HepG2 (cell line): Measurements from ENCODE around the gene SPHK2. TPM values are rescaled to one million over a fixed set of nuclear protein-coding genes. Genes with fewer than 3 reads are reported as not detected.

Experiments
- ATAC-seq: fragments of 200-7000 bp; cut with Tn5 transposase; 3 replicates; pipeline ENCODE4 v1.9.1; 2020; ENCODE audit warnings: mild to moderate bottlenecking, moderate library complexity
- BruUV-seq: library from RNA; stranded (reverse); fragments of 400-500 nt; replicated peaks from 2 replicates; lab custom pipeline; 2021; lab: Mats Ljungman, UMichigan
- CTCF ChIA-PET: fragments of 300-600 bp; formaldehyde crosslinking; extraction: SDS; loops from one replicate; lab custom pipeline; 2021; ENCODE audit warnings: low total read pairs, inconsistent platforms, low intra/inter-chr PET ratio; lab: Yijun Ruan, JAX
- POLR2A ChIA-PET: fragments of 350-600 bp; sonication (Branson Sonifier 250); formaldehyde crosslinking; loops from one replicate; lab custom pipeline; 2020; ENCODE audit warnings: antibody characterized with exemption, inconsistent platforms; lab: Yijun Ruan, JAX
- DNase-seq: peaks from one replicate; pipeline ENCODE4 v3.0.0-alpha.2; 2015; ENCODE audit warnings: low spot score
- FAIRE-seq: peaks from 3 replicates; lab custom pipeline; 2011; peaks lifted over from hg19 to GRCh38; lab: Jason Lieb, UNC
- H2AFZ ChIP-seq: one replicate; pipeline ENCODE4 v1.6.1; 2011; ENCODE audit warnings: low read length, inconsistent platforms
- H3K27ac ChIP-seq: fragments of 300-600 bp; 3 replicates; pipeline ENCODE4 v1.8.0; 2011; ENCODE audit warnings: mixed run types, mild to moderate bottlenecking, mixed read lengths, low read length, inconsistent platforms; ENCODE audit not compliant: insufficient read depth; ENCODE audit errors: extremely low read length
- H3K27me3 ChIP-seq, 2 experiments: fragments of 200-600 bp in 1 of 2; 2 replicates in 1 of 2; 3 replicates in 1 of 2; pipeline versions ENCODE4 v1.6.0 to v1.8.0; 2011; ENCODE audit warnings: low read length in 2 of 2, mild to moderate bottlenecking in 2 of 2, moderate library complexity in 2 of 2, inconsistent platforms in 1 of 2; ENCODE audit not compliant: insufficient read depth in 2 of 2, control insufficient read depth in 1 of 2
- H3K36me3 ChIP-seq, 2 experiments: fragments of 200-600 bp in 1 of 2; replicated peaks in 1 of 2; 2 replicates in 1 of 2; 3 replicates in 1 of 2; pipeline versions ENCODE4 v1.5.1 to v1.8.0; 2011; ENCODE audit warnings: low read length in 2 of 2, inconsistent platforms in 1 of 2; ENCODE audit not compliant: insufficient read depth in 2 of 2, control insufficient read depth in 1 of 2
- H3K4me1 ChIP-seq: 2 replicates; pipeline ENCODE4 v1.5.1; 2012; ENCODE audit warnings: low read length, inconsistent platforms; ENCODE audit not compliant: insufficient read depth
- H3K4me2 ChIP-seq: 2 replicates; pipeline ENCODE4 v1.6.0; 2011; ENCODE audit warnings: low read depth, low read length, inconsistent platforms
- H3K4me3 ChIP-seq, 3 experiments: fragments of 200-600 bp in 1 of 3; sonication (generic), shearing (Covaris generic) in 1 of 3; replicated peaks in 1 of 3; 2 replicates each; pipeline ENCODE4 v1.5.1; 2011 to 2016; ENCODE audit warnings: low read length in 3 of 3, inconsistent platforms in 2 of 3, low read depth in 2 of 3, mild to moderate bottlenecking in 2 of 3, control low read depth in 1 of 3, mixed read lengths in 1 of 3; ENCODE audit not compliant: insufficient read depth in 1 of 3
- H3K79me2 ChIP-seq: one replicate; pipeline ENCODE4 v1.6.1; 2011; ENCODE audit warnings: low read length, inconsistent platforms; ENCODE audit not compliant: insufficient read depth
- H3K9ac ChIP-seq: 2 replicates; pipeline ENCODE4 v1.6.0; 2011; ENCODE audit warnings: mild to moderate bottlenecking, low read depth, low read length, inconsistent platforms; ENCODE audit not compliant: insufficient read depth
- H3K9me3 ChIP-seq: 2 replicates; pipeline ENCODE4 v1.5.1; 2012; ENCODE audit warnings: mild to moderate bottlenecking, low read length
- H4K20me1 ChIP-seq: 2 replicates; pipeline ENCODE4 v1.6.0; 2011; ENCODE audit warnings: inconsistent platforms, mild to moderate bottlenecking, low read length, moderate library complexity; ENCODE audit not compliant: insufficient read depth
- ARNT2 ChIP-seq: sonication (generic); formaldehyde crosslinking; IDR thresholded peaks from 2 replicates; pipeline ENCODE4 v1.8.0; 2022; ENCODE audit warnings: mild to moderate bottlenecking, low read depth, missing genetic modification reagents, moderate library complexity
- ATF1 ChIP-seq: IDR thresholded peaks from 2 replicates; pipeline ENCODE4 v1.6.1; 2016; ENCODE audit warnings: mild to moderate bottlenecking, control low read depth
- BHLHE40 ChIP-seq: IDR thresholded peaks from 2 replicates; pipeline ENCODE4 v1.6.1; 2011; ENCODE audit warnings: low read length, improper control_type of control experiment
- CEBPB ChIP-seq: IDR thresholded peaks from 2 replicates; pipeline ENCODE4 v1.6.1; 2011; ENCODE audit warnings: low read depth, low read length, improper control_type of control experiment, borderline replicate concordance
- HNRNPUL1 ChIP-seq: fragments of 200-400 bp; formaldehyde crosslinking; IDR thresholded peaks from 2 replicates; pipeline ENCODE4 v1.6.1; 2017; ENCODE audit warnings: low read depth, mild to moderate bottlenecking, low read length, moderate library complexity
- HOXD1 ChIP-seq: sonication (generic); formaldehyde crosslinking; IDR thresholded peaks from 2 replicates; pipeline ENCODE4 v1.5.0; 2020; ENCODE audit warnings: missing genetic modification reagents
- ISX ChIP-seq: sonication (generic); formaldehyde crosslinking; conservative IDR thresholded peaks from 2 replicates; pipeline ENCODE4 v1.5.0; 2020; ENCODE audit warnings: missing genetic modification reagents
- KDM5A ChIP-seq: fragments of 200-600 bp; sonication (generic); IDR thresholded peaks from 2 replicates; pipeline ENCODE4 v1.7.0; 2018; ENCODE audit warnings: antibody characterized with exemption, mild to moderate bottlenecking, low read length, borderline replicate concordance
- MBNL3 ChIP-seq: fragments of 250-450 bp; sonication (Bioruptor Pico); conservative IDR thresholded peaks from 2 replicates; pipeline ENCODE4 v1.8.0; 2022; ENCODE audit warnings: mild to moderate bottlenecking, inconsistent platforms
- MYNN ChIP-seq: sonication (generic); formaldehyde crosslinking; IDR thresholded peaks from 2 replicates; pipeline ENCODE4 v1.4.0; 2020; ENCODE audit warnings: mild to moderate bottlenecking, low read depth, missing genetic modification reagents
- PHB2 ChIP-seq: fragments of 450-650 bp; IDR thresholded peaks from 2 replicates; pipeline ENCODE4 v1.6.1; 2018; ENCODE audit not compliant: partially characterized antibody
- ZNF720 ChIP-seq: sonication (generic); formaldehyde crosslinking; IDR thresholded peaks from 2 replicates; pipeline ENCODE4 v1.4.0; 2020; ENCODE audit warnings: missing genetic modification reagents
- WGBS: methylation state at CpG from one replicate; pipeline ENCODE4 v1.1.6; 2017; ENCODE audit warnings: low lambda C conversion rate; 5-methylcytosine and 5-hydroxymethylcytosine counted together
- in situ Hi-C: cut with HindIII; loops from 2 replicates; pipeline ENCODE4 v1.10.0; 2017; ENCODE audit warnings: low pct_unique_long_range_greater_than_20kb; ENCODE audit not compliant: extremely low pct_ligation_motif_present
- intact Hi-C: fragments of 100-400 bp; cut with micrococcal nuclease; formaldehyde crosslinking; loops from one replicate; pipeline ENCODE4 v1.10.0; 2022; ENCODE audit not compliant: unreplicated experiment
- polyA plus RNA-seq, 8 experiments: library from polyadenylated mRNA; depleted of rRNA in 3 of 8; stranded (reverse) in 7 of 8; unstranded in 1 of 8; fragments of >200 nt; fragmentation: Illumina TruSeq in 4 of 8; extraction: Trizol in 4 of 8; gene quantifications; 2 replicates each; pipeline versions ENCODE4 v1.2.1 to v1.2.3, GENCODE V29; 2011 to 2016; ENCODE audit warnings: low read depth in 4 of 8, missing spikeins in 1 of 8, mixed read lengths in 1 of 8; ENCODE audit not compliant: insufficient read depth in 1 of 8
- total RNA-seq, 5 experiments: library from RNA; depleted of rRNA; stranded (reverse); fragments of >200 nt; fragmentation: Illumina TruSeq; extraction: Trizol; gene quantifications; 2 replicates each; pipeline ENCODE4 v1.2.3, GENCODE V29; 2016; ENCODE audit warnings: low read depth in 1 of 5
- TF ChIP-seq, protein P1 (sequence below): sonication (generic); formaldehyde crosslinking; IDR thresholded peaks from 2 replicates; pipeline ENCODE4 v1.4.0; 2020; ENCODE audit warnings: missing genetic modification reagents
- TF ChIP-seq, protein P2 (sequence below): sonication (generic); formaldehyde crosslinking; IDR thresholded peaks from 2 replicates; pipeline ENCODE4 v1.4.0; 2020; ENCODE audit warnings: mild to moderate bottlenecking, missing genetic modification reagents, borderline replicate concordance
- TF ChIP-seq, protein P3 (sequence below): IDR thresholded peaks from 2 replicates; pipeline ENCODE4 v1.6.1; 2012; ENCODE audit warnings: inconsistent platforms
- TF ChIP-seq, protein P4 (sequence below), 2 experiments: sonication (generic) in 1 of 2; formaldehyde crosslinking in 1 of 2; IDR thresholded peaks; 2 replicates each; pipeline versions ENCODE4 v1.4.0 to v1.6.1; 2018 to 2020; ENCODE audit warnings: missing genetic modification reagents in 2 of 2, borderline replicate concordance in 1 of 2, low read depth in 1 of 2, mild to moderate bottlenecking in 1 of 2, missing biosample characterization in 1 of 2

Gene SPHK2
- total and polyA plus RNA-seq, 2 of the 13 experiments (the other 11 are each of a cell fraction or from before 2014, with no cell fraction given) = 2.9 to 14.4 TPM

DNA sequence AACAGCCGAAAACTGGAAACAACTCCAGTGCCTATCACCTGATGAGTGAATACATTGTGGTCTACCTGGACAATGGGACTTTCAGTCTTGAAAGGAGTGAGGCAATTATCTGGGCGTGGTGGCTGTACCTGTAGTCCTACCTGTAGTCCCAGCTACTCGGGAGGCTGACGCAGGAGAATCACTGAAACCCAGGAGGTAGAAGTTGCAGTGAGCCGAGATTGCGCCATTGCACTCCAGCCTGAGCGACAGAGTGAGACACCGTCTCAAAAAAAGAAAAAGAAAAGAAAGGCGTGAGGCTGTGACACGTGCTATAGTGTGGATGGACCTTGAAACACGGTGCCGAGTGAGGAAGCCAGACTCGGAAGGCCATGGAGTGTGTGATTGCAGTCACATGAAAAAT lies 57.6 kb downstream of the SPHK2 start:
- FAIRE-seq (no peak), DNase-seq (no peak), ATAC-seq (no peak)
- no peaks in the 10 kb centered on the region for H3K9me3 ChIP-seq
- no TSS peak for BruUV-seq
- 15% methylated on average over 13 of the region's 13 CpGs for WGBS
- no peak overlapping the region for H3K4me2 ChIP-seq
- no peak overlapping the region for H3K4me3 ChIP-seq
- in situ Hi-C loops = loop anchor here (10.0 kb wide), 2 partner anchors 108 to 158 kb away; partner anchors contain the start of gene HSD17B14
- H3K9ac ChIP-seq = no peak overlapping the region
- no peak overlapping the region for H2AFZ ChIP-seq
- intact Hi-C loops = loop anchor here (5.0 kb wide), 1 partner anchor 35 kb away; no protein-coding TSS in a partner anchor
- CTCF ChIA-PET = no interaction called here
- H3K27me3 ChIP-seq = peaks cover 6 to 22% of the 10 kb centered on the region in 2 experiments; a peak in 4 of 5 replicates
- no peaks in the 10 kb centered on the region for H3K79me2 ChIP-seq
- no peak overlapping the region for H3K27ac ChIP-seq
- H4K20me1 ChIP-seq = no peaks in the 10 kb centered on the region
- H3K36me3 ChIP-seq = no peaks in the 10 kb centered on the region
- peaks cover 28% of the 10 kb centered on the region for H3K4me1 ChIP-seq
- POLR2A ChIA-PET = no interaction called here
- TF ChIP-seq PHB2 (no peak), HNRNPUL1 (no peak), MYNN (CRISPR knock-in tag) (no peak), ARNT2 (CRISPR knock-in tag) (no peak), HOXD1 (CRISPR knock-in tag) (no peak), ATF1 (CRISPR knock-in tag) (no peak), MBNL3 (CRISPR knock-in tag) (no peak), CEBPB (peak; percentile 32; the same call in 1 of the 2 replicates), ZNF720 (CRISPR knock-in tag) (no peak), ISX (no peak), KDM5A (no peak), BHLHE40 (0 out of 2 replicates have a peak, but pooled peaks have one; percentile 12)
- TF ChIP-seq, protein P1, sequence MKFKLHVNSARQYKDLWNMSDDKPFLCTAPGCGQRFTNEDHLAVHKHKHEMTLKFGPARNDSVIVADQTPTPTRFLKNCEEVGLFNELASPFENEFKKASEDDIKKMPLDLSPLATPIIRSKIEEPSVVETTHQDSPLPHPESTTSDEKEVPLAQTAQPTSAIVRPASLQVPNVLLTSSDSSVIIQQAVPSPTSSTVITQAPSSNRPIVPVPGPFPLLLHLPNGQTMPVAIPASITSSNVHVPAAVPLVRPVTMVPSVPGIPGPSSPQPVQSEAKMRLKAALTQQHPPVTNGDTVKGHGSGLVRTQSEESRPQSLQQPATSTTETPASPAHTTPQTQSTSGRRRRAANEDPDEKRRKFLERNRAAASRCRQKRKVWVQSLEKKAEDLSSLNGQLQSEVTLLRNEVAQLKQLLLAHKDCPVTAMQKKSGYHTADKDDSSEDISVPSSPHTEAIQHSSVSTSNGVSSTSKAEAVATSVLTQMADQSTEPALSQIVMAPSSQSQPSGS (CRISPR knock-in tag) = no peak
- TF ChIP-seq, protein P2, sequence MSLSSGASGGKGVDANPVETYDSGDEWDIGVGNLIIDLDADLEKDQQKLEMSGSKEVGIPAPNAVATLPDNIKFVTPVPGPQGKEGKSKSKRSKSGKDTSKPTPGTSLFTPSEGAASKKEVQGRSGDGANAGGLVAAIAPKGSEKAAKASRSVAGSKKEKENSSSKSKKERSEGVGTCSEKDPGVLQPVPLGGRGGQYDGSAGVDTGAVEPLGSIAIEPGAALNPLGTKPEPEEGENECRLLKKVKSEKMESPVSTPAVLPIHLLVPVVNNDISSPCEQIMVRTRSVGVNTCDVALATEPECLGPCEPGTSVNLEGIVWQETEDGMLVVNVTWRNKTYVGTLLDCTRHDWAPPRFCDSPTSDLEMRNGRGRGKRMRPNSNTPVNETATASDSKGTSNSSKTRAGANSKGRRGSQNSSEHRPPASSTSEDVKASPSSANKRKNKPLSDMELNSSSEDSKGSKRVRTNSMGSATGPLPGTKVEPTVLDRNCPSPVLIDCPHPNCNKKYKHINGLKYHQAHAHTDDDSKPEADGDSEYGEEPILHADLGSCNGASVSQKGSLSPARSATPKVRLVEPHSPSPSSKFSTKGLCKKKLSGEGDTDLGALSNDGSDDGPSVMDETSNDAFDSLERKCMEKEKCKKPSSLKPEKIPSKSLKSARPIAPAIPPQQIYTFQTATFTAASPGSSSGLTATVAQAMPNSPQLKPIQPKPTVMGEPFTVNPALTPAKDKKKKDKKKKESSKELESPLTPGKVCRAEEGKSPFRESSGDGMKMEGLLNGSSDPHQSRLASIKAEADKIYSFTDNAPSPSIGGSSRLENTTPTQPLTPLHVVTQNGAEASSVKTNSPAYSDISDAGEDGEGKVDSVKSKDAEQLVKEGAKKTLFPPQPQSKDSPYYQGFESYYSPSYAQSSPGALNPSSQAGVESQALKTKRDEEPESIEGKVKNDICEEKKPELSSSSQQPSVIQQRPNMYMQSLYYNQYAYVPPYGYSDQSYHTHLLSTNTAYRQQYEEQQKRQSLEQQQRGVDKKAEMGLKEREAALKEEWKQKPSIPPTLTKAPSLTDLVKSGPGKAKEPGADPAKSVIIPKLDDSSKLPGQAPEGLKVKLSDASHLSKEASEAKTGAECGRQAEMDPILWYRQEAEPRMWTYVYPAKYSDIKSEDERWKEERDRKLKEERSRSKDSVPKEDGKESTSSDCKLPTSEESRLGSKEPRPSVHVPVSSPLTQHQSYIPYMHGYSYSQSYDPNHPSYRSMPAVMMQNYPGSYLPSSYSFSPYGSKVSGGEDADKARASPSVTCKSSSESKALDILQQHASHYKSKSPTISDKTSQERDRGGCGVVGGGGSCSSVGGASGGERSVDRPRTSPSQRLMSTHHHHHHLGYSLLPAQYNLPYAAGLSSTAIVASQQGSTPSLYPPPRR = no peak
- TF ChIP-seq, protein P3, sequence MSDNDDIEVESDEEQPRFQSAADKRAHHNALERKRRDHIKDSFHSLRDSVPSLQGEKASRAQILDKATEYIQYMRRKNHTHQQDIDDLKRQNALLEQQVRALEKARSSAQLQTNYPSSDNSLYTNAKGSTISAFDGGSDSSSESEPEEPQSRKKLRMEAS = 0 out of 2 replicates have a peak, but pooled peaks have one; percentile 27
- TF ChIP-seq, protein P4, sequence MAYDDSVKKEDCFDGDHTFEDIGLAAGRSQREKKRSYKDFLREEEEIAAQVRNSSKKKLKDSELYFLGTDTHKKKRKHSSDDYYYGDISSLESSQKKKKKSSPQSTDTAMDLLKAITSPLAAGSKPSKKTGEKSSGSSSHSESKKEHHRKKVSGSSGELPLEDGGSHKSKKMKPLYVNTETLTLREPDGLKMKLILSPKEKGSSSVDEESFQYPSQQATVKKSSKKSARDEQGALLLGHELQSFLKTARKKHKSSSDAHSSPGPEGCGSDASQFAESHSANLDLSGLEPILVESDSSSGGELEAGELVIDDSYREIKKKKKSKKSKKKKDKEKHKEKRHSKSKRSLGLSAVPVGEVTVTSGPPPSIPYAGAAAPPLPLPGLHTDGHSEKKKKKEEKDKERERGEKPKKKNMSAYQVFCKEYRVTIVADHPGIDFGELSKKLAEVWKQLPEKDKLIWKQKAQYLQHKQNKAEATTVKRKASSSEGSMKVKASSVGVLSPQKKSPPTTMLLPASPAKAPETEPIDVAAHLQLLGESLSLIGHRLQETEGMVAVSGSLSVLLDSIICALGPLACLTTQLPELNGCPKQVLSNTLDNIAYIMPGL (CRISPR knock-in tag; IDR thresholded peaks at IDR 0.05; ENCODE audit: borderline replicate concordance in 1 of 2, low read depth in 1 of 2) = no peak
